GM21381 (cell line): ENCODE measurements around the gene TSPEAR.
"Not testable (repeated sequence)": the region's sequence is repeated elsewhere in the genome, so short reads cannot be mapped to it uniquely, and the experiment has no call there.

Experiments
- ATAC-seq: cut with Tn5 transposase; IDR thresholded peaks from one replicate; pipeline ENCODE4 v1.9.1; 2021; ENCODE audit warnings: mild to moderate bottlenecking, moderate library complexity; ENCODE audit not compliant: unreplicated experiment

The TSPEAR gene

GRCh38 chr21:44686843-44687561 lies 24.4 kb downstream of the TSPEAR start:
- no peak for ATAC-seq

- ATAC-seq: no peak
Observed at GRCh38 chr21:44686000-44686781, 25.2 kb downstream of the TSPEAR start.

DNA sequence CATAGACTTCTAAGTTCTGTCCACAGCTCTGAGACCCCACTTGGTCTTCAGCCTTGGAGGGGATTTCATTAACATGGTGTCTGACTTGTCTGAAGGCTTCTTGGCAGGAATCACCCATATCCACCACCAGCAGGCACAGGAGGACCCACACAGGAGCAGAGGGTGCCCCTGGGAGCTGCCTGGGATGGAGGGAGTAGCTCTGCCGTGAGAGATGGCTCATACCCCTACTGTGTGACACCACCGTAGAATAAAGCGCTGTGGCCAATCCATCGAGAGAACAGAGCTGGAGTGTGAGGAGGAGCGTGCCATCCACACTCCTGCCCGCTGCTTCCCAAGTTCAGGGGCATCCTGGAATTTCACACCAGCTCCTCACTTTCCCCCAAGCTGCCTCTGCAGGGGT lies 26.3 kb downstream of the TSPEAR start:
- ATAC-seq: not testable (repeated sequence)

DNA sequence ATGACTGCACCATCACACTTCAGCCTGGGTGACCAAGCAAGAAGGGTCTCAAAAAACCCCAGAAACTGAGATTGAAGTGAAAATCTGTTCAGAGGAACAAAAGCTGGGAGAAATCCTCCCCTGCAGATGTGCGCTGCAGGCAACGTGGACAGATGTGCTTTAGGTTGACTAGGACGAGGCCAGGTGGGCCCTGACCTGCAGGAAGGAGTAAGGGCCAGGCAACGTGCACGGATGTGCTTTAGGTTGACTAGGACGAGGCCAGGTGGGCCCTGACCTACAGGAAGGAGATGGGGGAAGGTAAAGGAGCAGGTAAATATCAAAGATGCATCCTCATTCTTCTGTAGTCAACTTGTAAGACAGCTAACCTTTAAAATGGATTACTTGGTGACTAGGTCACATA lies 26.9 kb downstream of the TSPEAR start:
- ATAC-seq: no peak

GRCh38 chr21:44684077-44684476 lies 27.3 kb downstream of the TSPEAR start:
- no peak for ATAC-seq

- ATAC-seq: no peak
Observed at GRCh38 chr21:44682580-44683151, 28.7 kb downstream of the TSPEAR start.

GRCh38 chr21:44681861-44682579 lies 29.4 kb downstream of the TSPEAR start, which contains the start of gene KRTAP12-1:
Gene KRTAP12-1 (minus strand): TSS chr21:44682163. CDS start chr21:44682123, 40 bp downstream.
- ATAC-seq: no peak

- no peak for ATAC-seq
Observed at GRCh38 chr21:44681152-44681551, 30.2 kb downstream of the TSPEAR start.

GRCh38 chr21:44677881-44678280 lies 33.5 kb downstream of the TSPEAR start:
- no peak for ATAC-seq

DNA sequence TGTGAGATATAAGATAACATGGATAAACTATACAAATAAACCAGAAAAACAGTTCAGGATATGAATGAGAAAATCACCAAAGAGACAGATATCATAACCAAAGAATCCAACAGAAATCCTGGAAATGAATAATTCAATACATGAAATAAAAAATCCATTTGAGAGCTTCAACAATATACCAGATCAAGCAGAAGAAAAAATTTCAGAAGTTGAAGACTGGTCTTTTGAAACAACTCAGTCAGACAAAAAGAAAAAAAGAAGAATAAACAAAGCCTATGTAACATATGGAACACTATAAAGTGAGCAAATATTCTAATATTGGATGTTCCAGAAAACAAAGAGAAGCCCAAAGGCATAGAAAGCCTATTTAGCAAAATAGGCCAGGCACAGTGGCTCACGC lies 39.5 kb downstream of the TSPEAR start:
- no peak for ATAC-seq

GRCh38 chr21:44670642-44671432 lies 40.5 kb downstream of the TSPEAR start:
- no peak for ATAC-seq

DNA sequence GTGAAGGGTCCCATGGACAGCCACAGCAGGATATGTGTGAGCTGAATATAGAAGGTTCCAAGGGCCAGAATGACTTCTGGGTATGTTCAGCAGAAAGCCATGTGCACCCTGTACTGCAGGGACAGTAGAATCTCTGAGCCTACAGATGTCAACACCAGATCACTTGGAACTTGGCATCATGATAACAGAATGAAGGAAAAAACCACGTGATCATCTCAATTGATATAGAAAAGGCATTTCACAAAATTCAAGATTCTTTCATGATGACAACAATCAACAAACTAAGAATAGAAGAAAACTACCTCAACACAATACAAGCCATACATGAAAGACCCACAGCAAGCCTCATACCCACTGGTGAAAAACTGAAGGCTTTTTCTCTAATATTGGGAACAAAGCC lies 43.8 kb downstream of the TSPEAR start:
- no peak for ATAC-seq

GRCh38 chr21:44666401-44667320 lies 44.7 kb downstream of the TSPEAR start, which contains the start of gene KRTAP12-2:
Gene KRTAP12-2 (minus strand): TSS chr21:44666927. CDS start chr21:44666886, 41 bp downstream.
- ATAC-seq: no peak

GRCh38 chr21:44664691-44665090 lies 46.7 kb downstream of the TSPEAR start:
- no peak for ATAC-seq

- ATAC-seq: not testable (repeated sequence)
Observed at GRCh38 chr21:44661567-44661966, 49.8 kb downstream of the TSPEAR start.

DNA sequence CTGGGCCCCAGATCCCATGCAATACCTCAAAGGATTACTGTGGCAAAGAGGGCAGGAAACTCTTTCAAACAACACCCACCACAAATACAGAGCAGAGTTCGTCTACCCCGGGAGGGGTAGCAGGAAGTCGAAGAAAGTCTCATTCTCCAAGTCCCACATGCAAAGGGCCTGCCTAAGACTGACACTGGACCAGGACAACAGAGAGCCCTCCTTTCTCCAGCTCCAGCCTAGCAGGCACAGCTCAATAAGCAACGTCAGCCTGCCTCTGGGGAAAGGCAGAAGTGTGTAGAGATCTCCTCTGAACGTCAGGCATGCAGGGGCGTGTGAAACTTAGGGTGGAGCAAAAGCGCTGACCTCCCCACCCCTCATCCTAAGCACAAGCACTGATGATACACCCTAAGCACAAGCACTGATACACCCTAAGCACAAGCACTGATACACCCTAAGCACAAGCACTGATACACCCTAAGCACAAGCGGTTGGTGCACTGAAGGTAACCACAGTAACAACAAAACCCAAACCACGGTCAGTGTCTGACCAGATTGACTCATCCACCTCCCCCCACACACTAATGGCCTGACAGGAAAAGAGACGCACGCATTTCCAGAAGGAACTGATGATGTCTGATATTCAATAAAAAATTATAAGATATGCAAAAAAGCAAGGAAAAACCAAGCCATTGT lies 52.3 kb downstream of the TSPEAR start:
- ATAC-seq: no peak

- no peak for ATAC-seq
Observed at GRCh38 chr21:44658541-44658910, 52.8 kb downstream of the TSPEAR start.

- no peak for ATAC-seq
Observed at GRCh38 chr21:44657635-44658540, 53.5 kb downstream of the TSPEAR start, which contains the start of gene KRTAP12-3. Gene KRTAP12-3 (plus strand): TSS chr21:44657932. CDS start chr21:44657980, 48 bp downstream.
